PC-9 (cell line): Measurements from ENCODE around the gene TRIM60.

Source experiments
- EZH2 ChIP-seq: fragments of 200-600 bp; sonication (generic); IDR thresholded peaks from 2 replicates; pipeline ENCODE4 v1.8.0; 2017; ENCODE audit warnings: antibody characterized with exemption, low read depth
- TF ChIP-seq, protein P1 (sequence below): fragments of 200-600 bp; sonication (generic); conservative IDR thresholded peaks from 2 replicates; pipeline ENCODE4 v1.6.1; 2017; ENCODE audit warnings: mixed run types, antibody characterized with exemption, mild to moderate bottlenecking, moderate library complexity

DNA sequence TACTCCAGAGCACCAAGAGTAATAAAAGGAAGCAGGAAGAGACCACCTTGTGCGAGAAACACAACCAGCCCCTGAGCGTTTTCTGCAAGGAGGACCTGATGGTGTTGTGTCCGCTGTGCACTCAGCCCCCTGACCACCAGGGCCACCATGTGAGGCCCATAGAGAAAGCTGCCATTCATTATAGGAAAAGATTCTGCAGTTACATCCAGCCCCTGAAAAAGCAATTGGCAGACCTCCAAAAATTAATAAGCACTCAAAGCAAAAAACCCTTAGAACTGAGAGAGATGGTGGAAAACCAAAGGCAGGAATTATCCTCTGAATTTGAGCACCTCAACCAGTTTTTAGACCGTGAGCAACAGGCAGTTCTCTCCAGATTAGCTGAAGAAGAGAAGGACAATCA is 27.6 kb downstream of the TRIM60 start:
- TF ChIP-seq, protein P1, sequence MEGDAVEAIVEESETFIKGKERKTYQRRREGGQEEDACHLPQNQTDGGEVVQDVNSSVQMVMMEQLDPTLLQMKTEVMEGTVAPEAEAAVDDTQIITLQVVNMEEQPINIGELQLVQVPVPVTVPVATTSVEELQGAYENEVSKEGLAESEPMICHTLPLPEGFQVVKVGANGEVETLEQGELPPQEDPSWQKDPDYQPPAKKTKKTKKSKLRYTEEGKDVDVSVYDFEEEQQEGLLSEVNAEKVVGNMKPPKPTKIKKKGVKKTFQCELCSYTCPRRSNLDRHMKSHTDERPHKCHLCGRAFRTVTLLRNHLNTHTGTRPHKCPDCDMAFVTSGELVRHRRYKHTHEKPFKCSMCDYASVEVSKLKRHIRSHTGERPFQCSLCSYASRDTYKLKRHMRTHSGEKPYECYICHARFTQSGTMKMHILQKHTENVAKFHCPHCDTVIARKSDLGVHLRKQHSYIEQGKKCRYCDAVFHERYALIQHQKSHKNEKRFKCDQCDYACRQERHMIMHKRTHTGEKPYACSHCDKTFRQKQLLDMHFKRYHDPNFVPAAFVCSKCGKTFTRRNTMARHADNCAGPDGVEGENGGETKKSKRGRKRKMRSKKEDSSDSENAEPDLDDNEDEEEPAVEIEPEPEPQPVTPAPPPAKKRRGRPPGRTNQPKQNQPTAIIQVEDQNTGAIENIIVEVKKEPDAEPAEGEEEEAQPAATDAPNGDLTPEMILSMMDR: no peak
- TF ChIP-seq EZH2: no peak
